LNCAP (cell line): ENCODE measurements around the gene WNT6.

Experiments used
- TF ChIP-seq, protein P1 (sequence below): fragments of 450-650 bp; IDR thresholded peaks from 2 replicates; pipeline ENCODE4 v1.5.1; 2017; ENCODE audit warnings: mild to moderate bottlenecking

Gene WNT6

DNA sequence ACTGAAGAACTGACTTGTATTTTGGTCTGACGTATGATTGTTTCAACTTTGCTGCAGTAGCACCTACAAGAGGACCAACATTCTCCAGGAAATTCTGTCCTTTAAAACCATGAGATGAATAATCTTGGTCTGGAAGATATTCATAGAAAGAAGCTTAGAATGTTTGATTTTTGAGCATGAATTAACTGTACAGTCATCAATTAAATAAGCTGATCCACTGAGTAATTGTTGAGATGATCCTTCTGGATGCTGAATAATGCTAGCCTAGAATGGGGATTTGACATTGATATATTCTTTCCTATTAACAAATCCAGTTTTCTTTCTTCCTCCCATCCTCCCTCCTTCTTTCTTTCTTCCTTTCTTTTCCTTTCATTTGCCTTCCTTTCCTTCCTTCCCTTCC, 60.9 kb downstream of the WNT6 start:
- TF ChIP-seq, protein P1, sequence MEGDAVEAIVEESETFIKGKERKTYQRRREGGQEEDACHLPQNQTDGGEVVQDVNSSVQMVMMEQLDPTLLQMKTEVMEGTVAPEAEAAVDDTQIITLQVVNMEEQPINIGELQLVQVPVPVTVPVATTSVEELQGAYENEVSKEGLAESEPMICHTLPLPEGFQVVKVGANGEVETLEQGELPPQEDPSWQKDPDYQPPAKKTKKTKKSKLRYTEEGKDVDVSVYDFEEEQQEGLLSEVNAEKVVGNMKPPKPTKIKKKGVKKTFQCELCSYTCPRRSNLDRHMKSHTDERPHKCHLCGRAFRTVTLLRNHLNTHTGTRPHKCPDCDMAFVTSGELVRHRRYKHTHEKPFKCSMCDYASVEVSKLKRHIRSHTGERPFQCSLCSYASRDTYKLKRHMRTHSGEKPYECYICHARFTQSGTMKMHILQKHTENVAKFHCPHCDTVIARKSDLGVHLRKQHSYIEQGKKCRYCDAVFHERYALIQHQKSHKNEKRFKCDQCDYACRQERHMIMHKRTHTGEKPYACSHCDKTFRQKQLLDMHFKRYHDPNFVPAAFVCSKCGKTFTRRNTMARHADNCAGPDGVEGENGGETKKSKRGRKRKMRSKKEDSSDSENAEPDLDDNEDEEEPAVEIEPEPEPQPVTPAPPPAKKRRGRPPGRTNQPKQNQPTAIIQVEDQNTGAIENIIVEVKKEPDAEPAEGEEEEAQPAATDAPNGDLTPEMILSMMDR = no peak
